ENCODE data around the gene MUCL3.

DNA sequence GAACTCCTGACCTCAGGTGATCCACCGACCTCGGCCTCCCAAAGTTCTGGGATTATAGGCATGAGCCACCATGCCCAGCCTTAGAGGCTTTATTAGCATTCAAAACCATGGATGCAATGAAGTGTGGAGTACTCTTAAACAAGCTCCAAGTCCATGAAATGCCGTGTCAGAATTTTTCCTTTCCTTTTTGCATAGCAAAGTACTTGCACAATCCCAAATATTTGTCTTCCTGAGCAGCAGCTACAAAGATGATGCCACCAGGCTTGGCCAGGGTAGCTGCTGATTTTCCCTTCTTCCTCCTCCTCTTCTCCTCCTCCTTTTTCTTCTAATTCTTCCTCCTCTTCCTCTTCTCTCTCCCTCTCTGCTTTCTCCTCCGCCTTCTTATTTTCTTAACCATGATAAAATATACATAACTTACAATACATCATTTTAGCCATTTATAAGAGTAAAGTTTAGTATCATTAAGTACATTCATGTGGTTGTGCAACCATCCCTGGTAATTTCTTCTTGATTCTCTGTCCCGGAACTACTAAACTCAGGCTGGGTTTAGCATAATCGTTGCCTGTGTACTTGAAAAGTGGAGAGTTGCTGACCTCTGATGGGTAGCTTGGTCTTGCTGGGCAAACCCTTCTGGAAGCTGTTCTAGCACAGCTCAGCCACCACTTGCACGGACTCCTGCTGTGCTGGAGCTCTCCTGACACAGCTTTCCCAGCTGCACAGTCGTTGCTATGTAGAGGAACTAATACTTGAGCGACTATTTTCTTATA, 20.3 kb downstream of the MUCL3 start:
- TF ChIP-seq, protein P1, sequence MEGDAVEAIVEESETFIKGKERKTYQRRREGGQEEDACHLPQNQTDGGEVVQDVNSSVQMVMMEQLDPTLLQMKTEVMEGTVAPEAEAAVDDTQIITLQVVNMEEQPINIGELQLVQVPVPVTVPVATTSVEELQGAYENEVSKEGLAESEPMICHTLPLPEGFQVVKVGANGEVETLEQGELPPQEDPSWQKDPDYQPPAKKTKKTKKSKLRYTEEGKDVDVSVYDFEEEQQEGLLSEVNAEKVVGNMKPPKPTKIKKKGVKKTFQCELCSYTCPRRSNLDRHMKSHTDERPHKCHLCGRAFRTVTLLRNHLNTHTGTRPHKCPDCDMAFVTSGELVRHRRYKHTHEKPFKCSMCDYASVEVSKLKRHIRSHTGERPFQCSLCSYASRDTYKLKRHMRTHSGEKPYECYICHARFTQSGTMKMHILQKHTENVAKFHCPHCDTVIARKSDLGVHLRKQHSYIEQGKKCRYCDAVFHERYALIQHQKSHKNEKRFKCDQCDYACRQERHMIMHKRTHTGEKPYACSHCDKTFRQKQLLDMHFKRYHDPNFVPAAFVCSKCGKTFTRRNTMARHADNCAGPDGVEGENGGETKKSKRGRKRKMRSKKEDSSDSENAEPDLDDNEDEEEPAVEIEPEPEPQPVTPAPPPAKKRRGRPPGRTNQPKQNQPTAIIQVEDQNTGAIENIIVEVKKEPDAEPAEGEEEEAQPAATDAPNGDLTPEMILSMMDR (conservative IDR thresholded peaks at IDR 0.05) = no peak
- TF ChIP-seq ZFX (IDR thresholded peaks at IDR 0.05) = no peak

Measured in C4-2B (cell line).